ENCODE data around the gene FAM89B.

- TF ChIP-seq POLR2AphosphoS5 (IDR thresholded peaks at IDR 0.05; ENCODE audit: low read depth, low read length) (0 out of 2 replicates have a peak, but pooled peaks have one; percentile 17), TAF1 (IDR thresholded peaks at IDR 0.05; ENCODE audit: borderline replicate concordance, insufficient read depth, low read length) (no peak)
Measured at GRCh38 chr11:65609229-65609628, 36.9 kb downstream of the FAM89B start.
